ENCODE measurements around the gene EPS8L2.
"Not testable (repeated sequence)": the region's sequence is repeated elsewhere in the genome, so short reads cannot be mapped to it uniquely, and the experiment has no call there.

The EPS8L2 gene

DNA sequence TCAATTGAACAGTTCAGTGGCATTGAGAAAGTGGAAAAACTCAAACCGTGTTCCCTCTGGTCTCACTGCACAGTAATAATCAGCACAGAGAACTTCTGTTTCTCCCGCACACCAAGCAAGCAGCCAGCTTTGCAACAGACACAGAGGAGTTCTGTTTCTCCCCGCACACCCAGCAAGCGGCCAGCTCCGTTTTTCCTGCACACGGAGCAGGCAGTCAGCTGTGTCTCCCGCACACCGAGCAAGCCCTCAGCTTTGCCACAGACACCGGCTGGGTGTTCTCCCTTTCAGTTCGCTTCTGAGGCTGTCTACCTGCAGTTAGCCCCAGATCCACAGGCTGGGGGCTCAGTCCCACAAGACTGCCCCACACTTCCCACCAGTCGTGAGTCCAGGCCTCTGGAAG, 31.3 kb downstream of the EPS8L2 start:
- Histone ChIP-seq H3K79me2 (ENCODE audit: insufficient read depth, low read length) (no peaks in the 10 kb centered on the region), H3F3A (ENCODE audit: insufficient read depth) (no peaks in the 10 kb centered on the region), H4K20me1 (ENCODE audit: low read depth, low read length) (no peaks in the 10 kb centered on the region), H3K4me2 (ENCODE audit: low read depth, low read length, poor library complexity, severe bottlenecking) (no peak overlapping the region), H3K27ac (ENCODE audit: low read depth, low read length) (no peak overlapping the region), H3K9ac (ENCODE audit: low read length) (no peak overlapping the region), H3K9me3 (ENCODE audit: insufficient read depth, low read length) (no peaks in the 10 kb centered on the region), H3K27me3 (ENCODE audit: low read length) (no peaks in the 10 kb centered on the region), H3K9me2 (replicated peaks; ENCODE audit: insufficient read depth, low read length) (no peaks in the 10 kb centered on the region), H3K4me3 (ENCODE audit: insufficient read depth, low read length, poor library complexity, severe bottlenecking) (no peak overlapping the region), H3K36me3 (ENCODE audit: low read length) (no peaks in the 10 kb centered on the region), H2AFZ (ENCODE audit: low read depth, low read length, severe bottlenecking) (no peak overlapping the region)
- TF ChIP-seq CTCF (IDR thresholded peaks at IDR 0.05; ENCODE audit: insufficient read depth, low read length, poor library complexity, severe bottlenecking) (no peak), EZH2phosphoT487 (conservative IDR thresholded peaks at IDR 0.05; ENCODE audit: low read length) (no peak)

GRCh38 chr11:737899-738298, 31.9 kb downstream of the EPS8L2 start:
- H4K20me1 ChIP-seq (ENCODE audit: low read depth, low read length); H3K27me3 ChIP-seq (ENCODE audit: low read length); H3K79me2 ChIP-seq (ENCODE audit: insufficient read depth, low read length); H3K4me3 ChIP-seq (ENCODE audit: insufficient read depth, low read length, poor library complexity, severe bottlenecking); H3K9me3 ChIP-seq (ENCODE audit: insufficient read depth, low read length); H3F3A ChIP-seq (ENCODE audit: insufficient read depth); H3K4me2 ChIP-seq (ENCODE audit: low read depth, low read length, poor library complexity, severe bottlenecking); H3K36me3 ChIP-seq (ENCODE audit: low read length); H3K9ac ChIP-seq (ENCODE audit: low read length); H3K9me2 ChIP-seq (replicated peaks; ENCODE audit: insufficient read depth, low read length); H3K27ac ChIP-seq (ENCODE audit: low read depth, low read length); H2AFZ ChIP-seq (ENCODE audit: low read depth, low read length, severe bottlenecking): not testable (repeated sequence)

GRCh38 chr11:742156-742546, 36.1 kb downstream of the EPS8L2 start:
- H3K9me2 ChIP-seq (replicated peaks; ENCODE audit: insufficient read depth, low read length) = no peaks in the 10 kb centered on the region
- no peak overlapping the region for H3K4me3 ChIP-seq (ENCODE audit: insufficient read depth, low read length, poor library complexity, severe bottlenecking)
- no peaks in the 10 kb centered on the region for H3K27me3 ChIP-seq (ENCODE audit: low read length)
- TF ChIP-seq CTCF (IDR thresholded peaks at IDR 0.05; ENCODE audit: insufficient read depth, low read length, poor library complexity, severe bottlenecking) = no peak
- no peak for TF ChIP-seq EZH2phosphoT487 (conservative IDR thresholded peaks at IDR 0.05; ENCODE audit: low read length)
- no peaks in the 10 kb centered on the region for H4K20me1 ChIP-seq (ENCODE audit: low read depth, low read length)
- no peaks in the 10 kb centered on the region for H3K79me2 ChIP-seq (ENCODE audit: insufficient read depth, low read length)
- H3K9ac ChIP-seq (ENCODE audit: low read length) = no peak overlapping the region
- no peak overlapping the region for H3K27ac ChIP-seq (ENCODE audit: low read depth, low read length)
- H3K4me2 ChIP-seq (ENCODE audit: low read depth, low read length, poor library complexity, severe bottlenecking) = no peak overlapping the region
- 0 out of 2 replicates have a peak, but pooled peaks cover 6% of the 10 kb centered on the region for H3F3A ChIP-seq (ENCODE audit: insufficient read depth)
- H3K9me3 ChIP-seq (ENCODE audit: insufficient read depth, low read length) = no peaks in the 10 kb centered on the region
- H3K36me3 ChIP-seq (ENCODE audit: low read length) = no peaks in the 10 kb centered on the region
- no peak overlapping the region for H2AFZ ChIP-seq (ENCODE audit: low read depth, low read length, severe bottlenecking)

DNA sequence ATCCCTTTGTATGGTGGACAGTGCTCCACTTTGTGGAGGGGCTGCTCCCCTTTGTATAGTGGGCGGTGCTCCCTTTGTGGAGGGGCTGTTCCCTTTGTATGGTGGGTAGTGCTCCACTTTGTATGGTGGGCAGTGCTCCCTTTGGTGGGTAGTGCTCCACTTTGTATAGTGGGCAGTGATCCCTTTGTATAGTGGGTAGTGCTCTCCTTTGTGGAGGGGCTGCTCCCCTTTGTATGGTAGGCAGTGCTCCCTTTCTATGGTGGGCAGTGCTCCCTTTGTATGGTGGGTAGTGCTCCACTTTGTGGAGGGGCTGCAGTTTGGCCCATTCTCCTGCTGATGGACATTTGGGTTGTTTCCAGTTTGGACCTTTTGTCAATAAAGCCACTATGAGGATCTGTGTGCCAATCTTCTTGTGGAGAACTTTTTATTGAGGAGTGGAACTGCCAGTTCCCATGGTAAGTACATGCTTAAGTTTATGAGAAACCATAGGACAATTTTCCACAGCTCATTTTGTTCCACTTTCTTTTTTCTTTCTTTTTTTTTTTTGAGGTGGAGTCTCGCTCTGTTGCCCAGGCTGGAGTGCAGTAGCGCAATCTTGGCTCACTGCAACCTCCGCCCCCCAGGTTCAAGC, 36.7 kb downstream of the EPS8L2 start:
- H2AFZ ChIP-seq (ENCODE audit: low read depth, low read length, severe bottlenecking) = no peak overlapping the region
- H3K4me2 ChIP-seq (ENCODE audit: low read depth, low read length, poor library complexity, severe bottlenecking) = no peak overlapping the region
- no peaks in the 10 kb centered on the region for H3K9me2 ChIP-seq (replicated peaks; ENCODE audit: insufficient read depth, low read length)
- peaks cover 4% of the 10 kb centered on the region for H3K79me2 ChIP-seq (ENCODE audit: insufficient read depth, low read length)
- H3K9ac ChIP-seq (ENCODE audit: low read length) = no peak overlapping the region
- H4K20me1 ChIP-seq (ENCODE audit: low read depth, low read length) = no peaks in the 10 kb centered on the region
- no peaks in the 10 kb centered on the region for H3K9me3 ChIP-seq (ENCODE audit: insufficient read depth, low read length)
- H3F3A ChIP-seq (ENCODE audit: insufficient read depth) = 0 out of 2 replicates have a peak, but pooled peaks cover 6% of the 10 kb centered on the region
- no peak for TF ChIP-seq CTCF (IDR thresholded peaks at IDR 0.05; ENCODE audit: insufficient read depth, low read length, poor library complexity, severe bottlenecking)
- no peak for TF ChIP-seq EZH2phosphoT487 (conservative IDR thresholded peaks at IDR 0.05; ENCODE audit: low read length)
- H3K4me3 ChIP-seq (ENCODE audit: insufficient read depth, low read length, poor library complexity, severe bottlenecking) = no peak overlapping the region
- H3K27ac ChIP-seq (ENCODE audit: low read depth, low read length) = no peak overlapping the region
- H3K27me3 ChIP-seq (ENCODE audit: low read length) = no peaks in the 10 kb centered on the region
- no peaks in the 10 kb centered on the region for H3K36me3 ChIP-seq (ENCODE audit: low read length)
